Thymus (tissue), 11 donors: ENCODE measurements around the gene DLD. TPM values are rescaled to one million over a fixed set of nuclear protein-coding genes. Genes with fewer than 3 reads are reported as not detected.

Experiments used
- DNase-seq, 9 donors: peaks; one replicate each; pipeline ENCODE4 v3.0.0-alpha.2; 2013; ENCODE audit warnings: low spot score in 9 of 9, low read depth in 6 of 9, missing footprints in 1 of 9
- H3K27ac ChIP-seq, 2 donors: one replicate each; pipeline ENCODE4 v1.5.1; 2013; ENCODE audit warnings: control low read depth in 1 of 2, low read depth in 1 of 2, low read length in 1 of 2, mild to moderate bottlenecking in 1 of 2, moderate library complexity in 1 of 2
- H3K27me3 ChIP-seq, 2 donors: one replicate each; pipeline ENCODE4 v1.5.1; 2013; ENCODE audit warnings: low read length in 1 of 2; ENCODE audit not compliant: control insufficient read depth in 2 of 2, insufficient read depth in 1 of 2
- H3K36me3 ChIP-seq, 2 donors: one replicate each; pipeline ENCODE4 v1.5.1; 2013; ENCODE audit warnings: low read length in 1 of 2, mild to moderate bottlenecking in 1 of 2, moderate library complexity in 1 of 2; ENCODE audit not compliant: control insufficient read depth in 2 of 2, insufficient read depth in 2 of 2
- H3K4me1 ChIP-seq, 2 donors: one replicate each; pipeline ENCODE4 v1.5.1; 2013; ENCODE audit warnings: low read length in 2 of 2; ENCODE audit not compliant: control insufficient read depth in 2 of 2, insufficient read depth in 2 of 2
- H3K4me3 ChIP-seq, 2 donors: one replicate each; pipeline ENCODE4 v1.5.1; 2013; ENCODE audit warnings: low read length in 2 of 2, control low read depth in 1 of 2, mild to moderate bottlenecking in 1 of 2
- H3K9me3 ChIP-seq, 2 donors: one replicate each; pipeline ENCODE4 v1.5.1; 2013; ENCODE audit warnings: low read length in 1 of 2, mild to moderate bottlenecking in 1 of 2; ENCODE audit not compliant: control insufficient read depth in 2 of 2, insufficient read depth in 1 of 2
- WGBS: extraction: QIAGEN DNeasy Blood & Tissue Kit; methylation state at CpG from one replicate; pipeline ENCODE4 v1.1.7; 2013; 5-methylcytosine and 5-hydroxymethylcytosine counted together
- polyA plus RNA-seq: library from polyadenylated mRNA; stranded (reverse); fragments of 200-250 nt; gene quantifications from one replicate; pipeline ENCODE4 v1.2.3, GENCODE V29; 2013
- total RNA-seq: library from RNA; stranded (reverse); fragments of 120-200 nt; gene quantifications from one replicate; pipeline ENCODE4 v1.2.4, GENCODE V29; 2013
- donor health status: healthy.

DLD gene
- total and polyA plus RNA-seq, 2 donors: 42.4 to 44.2 TPM

GRCh38 chr7:107962817-107963216 is 71.8 kb downstream of the DLD start:
- Histone ChIP-seq H3K36me3 (no peaks in the 10 kb centered on the region), H3K4me3 (no peak overlapping the region), H3K9me3 (no peaks in the 10 kb centered on the region), H3K27me3 (no peaks in the 10 kb centered on the region), H3K27ac (no peak overlapping the region), H3K4me1 (no peaks in the 10 kb centered on the region)
- WGBS: 98% methylated on average over 9 of the region's 9 CpGs
- no peak for DNase-seq

- Histone ChIP-seq H3K4me1 (no peaks in the 10 kb centered on the region), H3K4me3 (no peak overlapping the region), H3K36me3 (no peaks in the 10 kb centered on the region), H3K9me3 (no peaks in the 10 kb centered on the region), H3K27me3 (no peaks in the 10 kb centered on the region), H3K27ac (no peak overlapping the region)
- DNase-seq: no peak
- WGBS: 97% methylated on average over 11 of the region's 11 CpGs
These were observed 73.5 kb downstream of the DLD start for GRCh38 chr7:107964510-107964909.

GRCh38 chr7:107966711-107967110 is 75.7 kb downstream of the DLD start:
- no peak for DNase-seq
- Histone ChIP-seq H3K4me1 (no peaks in the 10 kb centered on the region), H3K27me3 (no peaks in the 10 kb centered on the region), H3K36me3 (no peaks in the 10 kb centered on the region), H3K4me3 (no peak overlapping the region), H3K27ac (no peak overlapping the region), H3K9me3 (no peaks in the 10 kb centered on the region)
- 94% methylated on average over 4 of the region's 4 CpGs for WGBS

- Histone ChIP-seq H3K27ac (no peak overlapping the region), H3K4me3 (no peak overlapping the region), H3K9me3 (no peaks in the 10 kb centered on the region), H3K36me3 (no peaks in the 10 kb centered on the region), H3K27me3 (no peaks in the 10 kb centered on the region), H3K4me1 (peaks cover 0 to 2% of the 10 kb centered on the region in 2 donors)
- WGBS: 96% methylated on average over 4 of the region's 4 CpGs
- DNase-seq: no peak
These were observed 76.4 kb downstream of the DLD start for GRCh38 chr7:107967420-107967819.

GRCh38 chr7:107968449-107968848 is 77.5 kb downstream of the DLD start:
- Histone ChIP-seq H3K4me3 (no peak overlapping the region), H3K27ac (no peak overlapping the region)

GRCh38 chr7:107969856-107970255 is 78.9 kb downstream of the DLD start:
- H3K4me3 ChIP-seq: no peak overlapping the region
- 97% methylated on average over 6 of the region's 6 CpGs for WGBS
- no peaks in the 10 kb centered on the region for H3K9me3 ChIP-seq
- DNase-seq: no peak
- H3K27me3 ChIP-seq: no peaks in the 10 kb centered on the region
- peaks cover 0 to 2% of the 10 kb centered on the region in 2 donors for H3K4me1 ChIP-seq
- no peak overlapping the region for H3K27ac ChIP-seq
- H3K36me3 ChIP-seq: no peaks in the 10 kb centered on the region

More at GRCh38 chr7:107968449-107968848, 77.5 kb downstream of the DLD start:
- Histone ChIP-seq H3K9me3 (no peaks in the 10 kb centered on the region), H3K27me3 (no peaks in the 10 kb centered on the region), H3K36me3 (no peaks in the 10 kb centered on the region), H3K4me1 (peaks cover 0 to 2% of the 10 kb centered on the region in 2 donors)
- 84% methylated on average over 3 of the region's 3 CpGs for WGBS
- DNase-seq: no peak

Other genes starting within 250 kb of the DLD start
- gene SLC26A4, start 230.4 kb upstream of the DLD start, total RNA-seq: 0.14 TPM
- 0.39 TPM for gene SLC26A4, start 230.4 kb upstream of the DLD start, polyA plus RNA-seq
- 15.3 TPM for gene CBLL1, start 147.0 kb upstream of the DLD start, total RNA-seq
- 13.3 TPM for gene CBLL1, start 147.0 kb upstream of the DLD start, polyA plus RNA-seq
- gene SLC26A3, start 88.0 kb upstream of the DLD start, total RNA-seq: 0.09 TPM
- 0.11 TPM for gene SLC26A3, start 88.0 kb upstream of the DLD start, polyA plus RNA-seq
- gene LAMB1, start 112.0 kb downstream of the DLD start, total RNA-seq: 33.4 TPM
- gene LAMB1, start 112.0 kb downstream of the DLD start, polyA plus RNA-seq: 251 TPM
- 0.42 TPM for gene LAMB4, start 239.2 kb downstream of the DLD start, total RNA-seq
- gene LAMB4, start 239.2 kb downstream of the DLD start, polyA plus RNA-seq: 0.52 TPM